GM23338 (cell line): ENCODE data around the gene MYO7B. TPM values are rescaled to one million over a fixed set of nuclear protein-coding genes. Genes with fewer than 3 reads are reported as not detected.

ENCODE experiments used
- ATAC-seq: fragments of 200-7000 bp; cut with Tn5 transposase; 3 replicates; pipeline ENCODE4 v1.9.1; 2020
- DNase-seq: peaks from one replicate; pipeline ENCODE4 v3.0.0-alpha.2; 2015; ENCODE audit warnings: low spot score
- H2AFZ ChIP-seq: fragments of 200-600 bp; sonication (generic); 2 replicates; pipeline ENCODE4 v1.8.0; 2016; ENCODE audit warnings: antibody characterized with exemption, mild to moderate bottlenecking, moderate library complexity
- H3F3A ChIP-seq: fragments of 200-600 bp; sonication (generic); replicated peaks from 2 replicates; pipeline ENCODE4 v1.8.0; 2017; ENCODE audit warnings: antibody characterized with exemption, mixed run types, low read depth
- H3K27ac ChIP-seq: fragments of 200-600 bp; sonication (generic); 2 replicates; pipeline ENCODE4 v1.6.1; 2016; ENCODE audit warnings: low read depth
- H3K27me3 ChIP-seq: fragments of 200-600 bp; sonication (generic); 2 replicates; pipeline ENCODE4 v1.8.0; 2016; ENCODE audit warnings: mild to moderate bottlenecking, mixed run types, moderate library complexity; ENCODE audit not compliant: insufficient read depth
- H3K36me3 ChIP-seq: fragments of 200-600 bp; sonication (generic); 2 replicates; pipeline ENCODE4 v1.8.0; 2016; ENCODE audit warnings: mild to moderate bottlenecking; ENCODE audit not compliant: insufficient read depth
- H3K4me1 ChIP-seq: fragments of 200-600 bp; sonication (generic); 2 replicates; pipeline ENCODE4 v1.8.0; 2016; ENCODE audit warnings: mild to moderate bottlenecking, moderate library complexity; ENCODE audit not compliant: insufficient read depth
- H3K4me2 ChIP-seq: fragments of 200-600 bp; sonication (generic); 2 replicates; pipeline ENCODE4 v1.7.1; 2017; ENCODE audit warnings: mixed run types
- H3K4me3 ChIP-seq: fragments of 200-600 bp; sonication (generic); 2 replicates; pipeline ENCODE4 v1.6.1; 2016; ENCODE audit warnings: mixed run types
- H3K79me2 ChIP-seq: fragments of 200-600 bp; sonication (generic); replicated peaks from 2 replicates; pipeline ENCODE4 v1.8.0; 2017; ENCODE audit warnings: mild to moderate bottlenecking; ENCODE audit not compliant: insufficient read depth
- H3K9me2 ChIP-seq: fragments of 200-600 bp; sonication (generic); 2 replicates; pipeline ENCODE4 v1.8.0; 2017; ENCODE audit not compliant: insufficient read depth
- H4K20me1 ChIP-seq: fragments of 200-600 bp; sonication (generic); replicated peaks from 2 replicates; pipeline ENCODE4 v1.8.0; 2017; ENCODE audit warnings: mild to moderate bottlenecking; ENCODE audit not compliant: insufficient read depth
- H3K27ac Mint-ChIP-seq: 2 replicates; pipeline ENCODE4 v1.8.0; 2020; ENCODE audit warnings: inconsistent platforms, mild to moderate bottlenecking, moderate library complexity, mixed read lengths
- H3K27me3 Mint-ChIP-seq: 3 replicates; pipeline ENCODE4 v1.8.0; 2022; ENCODE audit warnings: low read depth, mild to moderate bottlenecking, moderate library complexity, mixed read lengths, inconsistent platforms; ENCODE audit not compliant: insufficient read depth, poor library complexity
- H3K36me3 Mint-ChIP-seq: 3 replicates; pipeline ENCODE4 v1.8.0; 2021; ENCODE audit warnings: low read depth, mild to moderate bottlenecking, inconsistent platforms, moderate library complexity, mixed read lengths
- H3K4me1 Mint-ChIP-seq: 3 replicates; pipeline ENCODE4 v1.8.0; 2020; ENCODE audit warnings: mild to moderate bottlenecking, inconsistent platforms, mixed read lengths
- H3K4me3 Mint-ChIP-seq: 3 replicates; pipeline ENCODE4 v1.8.0; 2021; ENCODE audit warnings: moderate library complexity, mild to moderate bottlenecking, inconsistent platforms, mixed read lengths
- H3K9me3 Mint-ChIP-seq: 3 replicates; pipeline ENCODE4 v1.8.0; 2020; ENCODE audit warnings: moderate library complexity, mild to moderate bottlenecking, inconsistent platforms, mixed read lengths
- CREB1 ChIP-seq: fragments of 250-450 bp; sonication (Bioruptor Pico); IDR thresholded peaks from 2 replicates; pipeline ENCODE4 v1.5.0; 2020; ENCODE audit warnings: low read depth, mild to moderate bottlenecking, moderate library complexity
- CTCF ChIP-seq, 2 experiments: fragments of 200-600 bp in 1 of 2; sonication (generic) in 1 of 2; conservative IDR thresholded peaks; 2 replicates each; pipeline versions ENCODE4 v1.5.1 to v1.6.1; 2016 to 2017; ENCODE audit warnings: antibody characterized with exemption in 2 of 2, low read depth in 2 of 2, mild to moderate bottlenecking in 2 of 2, moderate library complexity in 1 of 2
- ETS1 ChIP-seq: IDR thresholded peaks from 2 replicates; pipeline ENCODE4 v1.6.1; 2016; ENCODE audit warnings: antibody characterized with exemption
- EZH2 ChIP-seq: fragments of 200-600 bp; sonication (generic); IDR thresholded peaks from one replicate; pipeline ENCODE4 v1.8.0; 2017; ENCODE audit warnings: antibody characterized with exemption, mild to moderate bottlenecking, low read depth; ENCODE audit not compliant: unreplicated experiment
- EZH2phosphoT487 ChIP-seq: fragments of 200-600 bp; sonication (generic); IDR thresholded peaks from one replicate; pipeline ENCODE4 v1.8.1; 2018; ENCODE audit warnings: antibody characterized with exemption; ENCODE audit not compliant: unreplicated experiment
- JUNB ChIP-seq: IDR thresholded peaks from one replicate; pipeline ENCODE4 v1.6.1; 2016; ENCODE audit warnings: antibody characterized with exemption; ENCODE audit not compliant: unreplicated experiment
- NANOG ChIP-seq: IDR thresholded peaks from 2 replicates; pipeline ENCODE4 v1.6.1; 2016; ENCODE audit warnings: antibody characterized with exemption, borderline replicate concordance
- POLR2AphosphoS5 ChIP-seq: IDR thresholded peaks from 2 replicates; pipeline ENCODE4 v1.6.1; 2016; ENCODE audit warnings: antibody characterized with exemption, low read depth
- REST ChIP-seq: IDR thresholded peaks from one replicate; pipeline ENCODE4 v1.6.1; 2018; ENCODE audit warnings: antibody characterized with exemption; ENCODE audit not compliant: unreplicated experiment
- STAT1 ChIP-seq: IDR thresholded peaks from one replicate; pipeline ENCODE4 v1.6.1; 2016; ENCODE audit warnings: antibody characterized with exemption; ENCODE audit not compliant: unreplicated experiment
- ZNF114 ChIP-seq: fragments of 250-450 bp; sonication (Bioruptor Pico); IDR thresholded peaks from 2 replicates; pipeline ENCODE4 v1.5.0; 2020; ENCODE audit warnings: mild to moderate bottlenecking, moderate library complexity
- ZNF331 ChIP-seq: fragments of 250-450 bp; sonication (Bioruptor Pico); IDR thresholded peaks from 2 replicates; pipeline ENCODE4 v1.5.0; 2020; ENCODE audit warnings: low read depth, mild to moderate bottlenecking, moderate library complexity
- ZNF462 ChIP-seq: fragments of 250-450 bp; sonication (Bioruptor Pico); IDR thresholded peaks from 2 replicates; pipeline ENCODE4 v1.5.0; 2020; ENCODE audit warnings: mild to moderate bottlenecking, moderate library complexity
- polyA plus RNA-seq: library from polyadenylated mRNA; unstranded; fragments of >200 nt; fragmentation: Nextera tagmentation; extraction: Ambion mirVana; gene quantifications from 2 replicates; pipeline ENCODE4 v1.2.1, GENCODE V29; 2016
- total RNA-seq: library from RNA; depleted of rRNA; stranded (reverse); fragments of >200 nt; shearing (Covaris generic); gene quantifications from 2 replicates; pipeline ENCODE4 v1.2.3, GENCODE V29; 2014

The MYO7B gene
- total and polyA plus RNA-seq, 2 experiments from 2014 or later: not detected

- H3K4me1 Mint-ChIP-seq: peaks cover 5% of the 10 kb centered on the region
- no peaks in the 10 kb centered on the region for H3K79me2 ChIP-seq
- H3K36me3 ChIP-seq: no peaks in the 10 kb centered on the region
- H3K27ac ChIP-seq: no peak overlapping the region
- 0 out of 2 replicates have a peak, but pooled peaks cover 3% of the 10 kb centered on the region for H3K9me2 ChIP-seq
- ATAC-seq: peak; percentile 63
- H3K27ac Mint-ChIP-seq: no peak overlapping the region
- no peaks in the 10 kb centered on the region for H3K27me3 ChIP-seq
- no peak overlapping the region for H3K4me3 Mint-ChIP-seq
- H3F3A ChIP-seq: no peaks in the 10 kb centered on the region
- no peaks in the 10 kb centered on the region for H4K20me1 ChIP-seq
- peak overlapping the region; percentile 43; the same call in 1 of the 2 replicates for H2AFZ ChIP-seq
- TF ChIP-seq POLR2AphosphoS5: no peak
- no peak for TF ChIP-seq ZNF114
- no peak for TF ChIP-seq CTCF (conservative IDR thresholded peaks at IDR 0.05; ENCODE audit: low read depth in 2 of 2)
- no peak for TF ChIP-seq CREB1 (CRISPR knock-in tag)
- no peak for TF ChIP-seq REST
- TF ChIP-seq ETS1: no peak
- no peak for TF ChIP-seq EZH2
- TF ChIP-seq EZH2phosphoT487: no peak
- TF ChIP-seq NANOG: no peak
- TF ChIP-seq ZNF462 (CRISPR knock-in tag): no peak
- no peak for TF ChIP-seq JUNB
- no peak for TF ChIP-seq STAT1
- no peak for TF ChIP-seq ZNF331 (CRISPR knock-in tag)
- no peak overlapping the region for H3K4me3 ChIP-seq
- peaks cover 1% of the 10 kb centered on the region for H3K27me3 Mint-ChIP-seq
- DNase-seq: no peak
- H3K36me3 Mint-ChIP-seq: no peaks in the 10 kb centered on the region
- 0 out of 2 replicates have a peak, but pooled peaks cover 3% of the 10 kb centered on the region for H3K4me1 ChIP-seq
- H3K4me2 ChIP-seq: no peak overlapping the region
- no peaks in the 10 kb centered on the region; the same call in 2 of the 3 replicates for H3K9me3 Mint-ChIP-seq
Measured at GRCh38 chr2:127558911-127559310, 23.4 kb downstream of the MYO7B start.
